D721Med (cell line): Measurements from ENCODE around the gene SCAMP2.

Experiments
- DNase-seq: peaks from one replicate; pipeline ENCODE4 v3.0.0; 2011; ENCODE audit warnings: low spot score; ENCODE audit not compliant: insufficient read length
- FAIRE-seq: peaks from 2 replicates; lab custom pipeline; 2011; peaks lifted over from hg19 to GRCh38; lab: Jason Lieb, UNC
- TF ChIP-seq, protein P1 (sequence below): IDR thresholded peaks from 2 replicates; pipeline ENCODE4 v1.5.1; 2012; ENCODE audit warnings: mild to moderate bottlenecking, control low read depth; ENCODE audit not compliant: insufficient read depth; ENCODE audit errors: missing control alignments

Gene SCAMP2

DNA sequence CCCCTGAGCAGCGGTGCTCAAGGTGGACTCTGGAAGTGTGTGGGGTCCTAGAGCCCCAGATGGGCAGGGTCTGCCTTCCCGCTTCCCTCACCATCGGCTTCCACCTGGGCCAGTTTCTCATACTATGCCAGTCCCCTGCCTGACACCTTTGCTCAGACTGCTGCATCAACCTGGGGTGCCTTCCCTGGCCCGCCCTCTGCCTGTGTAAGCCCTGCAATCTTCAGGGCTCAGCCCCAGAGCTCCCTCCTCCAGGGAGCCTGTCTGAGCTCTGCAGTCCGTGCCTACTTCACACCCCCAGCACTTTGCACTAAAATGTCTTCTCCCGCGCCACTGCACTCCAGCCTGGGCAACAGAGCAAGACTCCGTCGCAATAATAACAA is 78.2 kb downstream of the SCAMP2 start:
- no peak for DNase-seq
- no peak for FAIRE-seq
- TF ChIP-seq, protein P1, sequence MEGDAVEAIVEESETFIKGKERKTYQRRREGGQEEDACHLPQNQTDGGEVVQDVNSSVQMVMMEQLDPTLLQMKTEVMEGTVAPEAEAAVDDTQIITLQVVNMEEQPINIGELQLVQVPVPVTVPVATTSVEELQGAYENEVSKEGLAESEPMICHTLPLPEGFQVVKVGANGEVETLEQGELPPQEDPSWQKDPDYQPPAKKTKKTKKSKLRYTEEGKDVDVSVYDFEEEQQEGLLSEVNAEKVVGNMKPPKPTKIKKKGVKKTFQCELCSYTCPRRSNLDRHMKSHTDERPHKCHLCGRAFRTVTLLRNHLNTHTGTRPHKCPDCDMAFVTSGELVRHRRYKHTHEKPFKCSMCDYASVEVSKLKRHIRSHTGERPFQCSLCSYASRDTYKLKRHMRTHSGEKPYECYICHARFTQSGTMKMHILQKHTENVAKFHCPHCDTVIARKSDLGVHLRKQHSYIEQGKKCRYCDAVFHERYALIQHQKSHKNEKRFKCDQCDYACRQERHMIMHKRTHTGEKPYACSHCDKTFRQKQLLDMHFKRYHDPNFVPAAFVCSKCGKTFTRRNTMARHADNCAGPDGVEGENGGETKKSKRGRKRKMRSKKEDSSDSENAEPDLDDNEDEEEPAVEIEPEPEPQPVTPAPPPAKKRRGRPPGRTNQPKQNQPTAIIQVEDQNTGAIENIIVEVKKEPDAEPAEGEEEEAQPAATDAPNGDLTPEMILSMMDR: no peak

DNA sequence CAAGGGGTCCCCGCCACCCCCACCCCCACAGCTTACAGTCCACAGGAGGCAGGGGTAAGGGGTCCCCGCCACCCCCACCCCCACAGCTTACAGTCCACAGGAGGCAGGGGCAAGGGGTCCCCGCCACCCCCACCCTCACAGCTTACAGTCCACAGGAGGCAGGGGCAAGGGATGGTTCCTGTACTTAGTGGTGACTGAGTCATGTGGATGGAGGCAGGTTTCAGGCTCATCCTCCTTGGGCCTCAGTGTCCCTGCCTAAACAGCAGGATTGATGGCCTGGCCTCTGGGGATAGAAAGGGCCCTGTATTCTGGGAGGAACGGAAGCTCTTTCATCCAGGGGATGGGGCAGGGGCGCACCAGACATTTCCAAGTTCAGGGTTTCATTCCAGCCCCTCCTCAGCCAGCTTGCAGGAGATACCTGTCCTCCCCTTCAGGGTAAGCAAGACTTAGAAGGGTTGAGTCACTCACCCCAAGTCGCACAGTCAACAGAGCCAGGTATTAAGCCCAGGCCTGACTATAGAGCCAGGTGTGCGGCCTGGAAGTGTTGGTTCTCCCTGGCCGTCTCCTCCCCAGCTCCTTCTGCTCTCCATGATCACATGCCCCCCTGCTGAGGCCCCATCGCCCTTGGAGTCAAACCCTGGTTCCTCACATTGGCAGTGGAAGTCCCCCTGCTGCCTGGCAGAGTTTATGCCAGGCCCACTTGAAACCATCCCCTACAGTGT is 78.8 kb downstream of the SCAMP2 start:
- DNase-seq (no peak), FAIRE-seq (no peak)
- TF ChIP-seq, protein P1: no peak
